Astrocyte of the hippocampus (primary cell): ENCODE results near the gene SKIC8.

Experiments used
- DNase-seq: peaks from one replicate; pipeline ENCODE4 v3.0.0; 2011; ENCODE audit warnings: low read depth, low spot score

Gene SKIC8

DNA sequence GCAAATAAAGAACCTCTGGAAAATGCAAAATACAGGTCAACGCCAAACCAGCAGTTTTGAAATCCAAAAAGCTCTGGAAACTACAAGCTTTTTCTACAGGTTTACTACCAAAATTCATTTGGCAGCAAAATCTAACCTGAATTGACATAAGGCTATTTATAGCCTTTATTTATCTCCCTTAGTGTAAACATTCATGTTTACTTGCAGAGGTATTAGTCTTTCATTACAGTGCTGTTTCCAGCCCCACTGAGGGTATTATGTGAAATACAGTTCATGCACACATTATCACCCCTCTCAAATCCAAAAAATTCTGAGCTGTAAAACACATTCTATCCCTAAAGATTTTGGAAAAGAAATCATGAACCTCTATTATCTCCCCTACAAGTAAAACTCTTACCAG, 7.2 kb downstream of the SKIC8 start:
- no peak for DNase-seq

DNA sequence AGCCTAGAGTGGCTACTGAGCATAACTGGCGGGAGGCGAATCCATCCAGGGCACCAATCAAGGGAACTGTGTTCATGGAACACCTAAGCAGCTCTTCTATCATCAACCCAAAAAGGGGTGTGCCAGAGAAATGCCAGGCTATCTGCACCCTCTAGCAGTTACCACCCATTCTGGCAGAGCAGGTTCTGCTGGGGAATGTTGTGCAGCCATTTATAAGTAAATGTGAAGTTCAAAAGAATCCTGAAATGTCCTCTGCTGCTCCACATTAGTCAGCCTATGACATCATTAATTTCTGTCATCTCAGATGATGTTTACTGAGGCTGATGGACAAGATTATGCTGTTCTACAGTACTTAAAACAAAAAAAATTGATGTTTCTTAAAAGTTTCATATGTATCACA, 7.7 kb downstream of the SKIC8 start:
- DNase-seq: no peak

DNA sequence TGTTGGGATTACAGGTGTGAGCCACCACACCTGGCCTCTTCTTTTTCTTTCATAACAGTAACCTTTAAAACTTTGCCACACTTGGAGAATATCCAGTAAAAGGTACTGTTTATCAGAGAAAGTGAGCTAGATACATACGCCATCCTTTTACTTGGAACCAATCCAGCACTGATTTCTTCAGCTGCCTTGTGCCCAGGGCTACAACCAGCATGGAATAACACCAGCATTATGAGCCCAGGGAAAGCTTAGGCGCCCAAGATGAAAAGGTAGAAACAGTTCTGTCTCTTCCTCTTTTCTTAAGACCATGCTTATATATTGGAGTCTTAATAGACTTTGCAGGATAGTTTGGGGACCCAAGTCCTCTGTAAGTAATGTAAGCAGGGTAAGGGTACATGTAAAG, 8.4 kb downstream of the SKIC8 start:
- DNase-seq: no peak

DNA sequence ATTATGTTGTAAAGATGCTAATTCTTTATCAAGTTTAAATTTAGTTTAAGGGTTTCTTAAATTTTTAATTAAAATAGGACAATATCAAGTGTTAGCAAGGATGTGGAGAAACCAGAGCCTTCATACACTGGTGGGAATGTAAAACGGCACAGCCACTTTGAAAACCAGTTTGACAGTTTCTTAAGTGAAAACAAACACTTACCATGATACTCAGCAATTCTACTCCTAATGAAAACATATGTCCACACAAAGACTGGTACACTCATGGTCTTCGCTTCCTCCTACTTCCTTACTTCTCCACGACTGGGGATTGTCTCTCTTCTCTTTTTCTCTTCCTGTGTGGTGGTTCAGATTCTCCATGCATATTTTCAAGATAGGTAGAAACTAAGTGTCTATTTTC, 9.2 kb downstream of the SKIC8 start:
- DNase-seq: no peak

DNA sequence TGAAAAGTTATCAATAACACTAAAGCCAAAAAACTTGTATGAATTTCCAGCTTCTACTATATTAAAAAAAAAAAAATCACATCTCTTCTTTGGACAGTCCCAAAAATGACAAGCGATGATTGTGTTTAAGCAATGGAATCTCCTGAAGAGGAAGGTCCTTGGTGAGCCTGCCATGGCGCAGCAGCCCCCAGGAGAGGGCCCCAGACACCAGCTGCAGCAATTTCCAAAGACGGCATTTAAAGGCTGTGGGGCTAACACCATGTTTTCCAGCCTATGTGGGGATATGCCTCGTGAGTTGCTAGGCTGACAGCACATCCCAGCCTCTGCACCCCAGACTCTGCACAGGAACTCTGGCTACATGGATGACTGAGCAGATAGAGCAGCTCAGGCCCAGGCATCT, 14.7 kb downstream of the SKIC8 start:
- no peak for DNase-seq

DNA sequence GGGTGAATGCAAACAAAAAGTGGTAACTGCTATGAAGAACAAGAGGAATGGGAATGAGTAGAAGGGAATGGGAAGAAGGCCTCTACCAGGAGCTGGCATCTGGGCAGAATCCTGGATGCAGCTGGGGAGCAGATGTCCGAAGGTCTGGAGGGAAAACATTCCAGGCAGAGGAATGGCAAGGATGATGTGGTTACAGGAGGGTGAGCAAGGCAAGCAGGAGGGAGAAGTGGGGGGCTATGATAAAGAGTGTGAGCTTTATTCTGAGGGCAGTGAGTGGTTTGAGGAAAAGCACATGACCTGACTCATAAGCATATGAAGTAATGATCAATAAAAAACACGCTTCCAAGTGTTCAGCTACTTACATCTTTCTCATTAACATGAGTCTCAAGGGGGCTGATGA, 17.1 kb downstream of the SKIC8 start:
- peak; percentile 45 for DNase-seq

DNA sequence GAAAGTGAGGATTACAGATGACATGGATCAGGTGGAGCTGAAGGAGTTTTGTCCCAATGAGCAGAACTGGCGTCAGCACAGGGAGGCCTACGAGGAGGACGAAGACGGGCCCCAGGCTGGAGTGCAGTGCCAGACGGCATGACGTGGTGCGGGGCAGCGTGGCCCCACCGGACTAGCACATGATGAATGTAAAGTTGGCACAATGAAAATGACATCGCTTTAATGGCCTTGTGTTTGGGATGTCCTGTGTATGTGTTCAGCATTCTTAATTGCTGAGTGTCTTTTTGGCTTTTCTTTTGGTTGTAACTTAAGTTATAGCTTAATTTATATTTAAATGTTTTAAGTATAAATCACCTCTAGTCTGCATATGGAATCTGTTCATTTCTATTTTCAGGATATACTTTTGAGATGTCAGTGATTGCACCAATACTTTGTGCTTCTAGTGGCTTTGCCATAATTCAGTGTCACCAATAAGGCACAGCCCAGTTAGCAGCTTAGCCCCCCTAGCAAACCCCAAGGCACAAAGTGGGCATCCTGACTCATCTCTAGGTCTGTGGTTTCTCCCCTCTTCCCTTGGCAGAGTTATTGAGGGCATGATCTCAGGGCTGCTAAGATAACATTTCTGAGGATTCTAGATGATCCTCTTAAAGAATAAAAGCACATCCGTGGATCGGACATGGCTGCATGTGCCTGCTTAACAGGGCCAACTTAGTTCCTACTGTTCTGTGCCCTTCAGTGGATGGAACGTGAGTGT, 18.9 kb downstream of the SKIC8 start:
- DNase-seq: no peak

DNA sequence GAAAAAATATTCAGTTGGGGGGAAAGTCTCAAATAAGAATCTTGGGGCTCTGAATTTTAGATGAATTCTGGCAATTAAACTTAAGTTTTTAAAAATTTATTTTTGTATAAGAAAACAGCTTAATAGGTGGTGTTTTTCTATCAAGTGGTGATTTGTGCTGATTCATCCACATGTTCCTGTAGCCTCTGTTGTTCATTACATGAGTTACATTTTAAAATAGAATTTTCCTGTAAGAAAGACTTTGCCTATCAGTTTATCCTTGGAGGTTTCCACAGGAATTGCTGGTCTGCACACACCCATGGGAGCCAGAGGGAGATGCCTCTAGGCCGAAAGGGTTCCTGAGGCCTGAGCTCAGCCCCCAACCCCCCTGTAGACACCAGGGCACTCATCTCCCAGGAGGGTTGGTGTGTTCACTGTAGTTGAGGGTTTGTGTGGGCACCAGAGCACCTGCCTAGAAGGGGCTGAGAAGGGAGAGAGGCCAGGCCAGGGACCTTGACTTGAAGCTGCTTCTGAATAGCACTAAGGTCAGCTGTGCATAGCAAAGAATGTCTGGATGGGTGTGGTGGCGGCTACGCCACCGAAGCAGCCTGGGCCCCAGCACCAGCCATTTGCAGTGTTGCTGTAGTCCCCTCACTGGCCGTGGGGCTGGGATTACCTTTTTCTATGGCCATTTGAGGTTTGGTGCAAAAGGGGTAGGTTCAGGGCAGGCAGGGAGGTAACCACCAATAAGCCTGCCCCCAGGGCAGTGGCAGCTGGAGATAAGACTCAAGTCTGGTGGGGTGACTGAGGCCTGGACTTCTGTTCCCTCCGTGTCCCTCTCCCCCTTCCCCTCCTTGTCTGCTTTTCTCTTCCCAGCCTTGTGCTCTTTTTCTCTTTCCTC, 23.1 kb downstream of the SKIC8 start:
- no peak for DNase-seq

DNA sequence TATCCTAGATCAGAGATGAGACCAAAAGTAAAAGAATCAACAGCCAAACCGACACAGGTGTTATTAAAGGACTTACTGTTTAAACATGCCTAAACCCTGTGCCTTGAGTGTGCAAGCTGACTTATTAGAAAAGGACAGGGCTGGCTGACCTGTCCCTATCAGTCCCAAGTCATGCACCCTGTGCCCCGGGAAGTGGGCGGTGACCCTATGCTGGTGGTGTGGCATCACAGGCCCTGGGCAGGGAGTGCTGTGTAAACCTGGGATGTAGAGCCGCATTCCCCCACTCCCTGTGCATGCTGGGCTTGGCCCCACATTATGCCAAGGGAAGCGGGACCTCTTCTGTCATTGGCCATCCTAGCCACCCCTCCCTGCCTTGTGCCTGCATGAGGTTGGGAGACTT, 24.4 kb downstream of the SKIC8 start:
- no peak for DNase-seq

DNA sequence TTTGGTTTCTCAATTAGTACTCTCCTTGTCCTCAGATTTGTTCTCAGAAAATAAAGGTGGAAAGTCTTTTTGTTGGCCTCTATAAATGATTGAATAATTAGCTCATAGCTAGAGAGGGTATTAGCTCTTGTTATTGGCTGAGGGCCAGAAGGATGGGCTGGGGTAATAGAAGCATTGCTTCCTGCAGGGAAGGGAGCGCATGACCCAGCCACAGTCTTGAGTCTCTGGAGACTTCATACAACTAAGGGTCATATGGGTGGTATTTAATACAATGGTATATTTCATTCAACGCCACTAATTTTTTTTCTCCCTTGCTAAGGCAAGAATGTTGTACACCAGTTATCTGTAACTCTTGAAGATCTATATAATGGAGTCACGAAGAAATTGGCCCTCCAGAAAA, 26.6 kb downstream of the SKIC8 start:
- no peak for DNase-seq

DNA sequence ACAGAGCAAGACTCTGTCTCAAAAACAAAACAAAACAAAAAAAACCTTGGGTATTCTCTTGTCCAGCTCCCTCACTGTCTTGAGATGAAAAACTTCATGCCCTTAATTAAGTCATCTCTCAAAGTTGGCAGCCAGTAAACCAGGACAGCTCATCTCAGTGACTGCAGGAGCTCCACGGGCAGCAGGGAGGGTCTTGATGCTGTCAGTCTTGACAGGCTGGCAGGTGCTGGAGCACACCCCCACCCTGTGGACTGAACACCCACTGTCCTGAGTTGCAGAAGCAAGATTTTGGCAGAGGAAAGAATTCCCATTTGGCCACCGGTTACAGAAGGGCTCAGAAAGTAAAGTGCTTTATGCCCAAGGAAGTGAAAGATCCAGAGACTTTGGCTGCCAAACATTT, 27.1 kb downstream of the SKIC8 start:
- no peak for DNase-seq

DNA sequence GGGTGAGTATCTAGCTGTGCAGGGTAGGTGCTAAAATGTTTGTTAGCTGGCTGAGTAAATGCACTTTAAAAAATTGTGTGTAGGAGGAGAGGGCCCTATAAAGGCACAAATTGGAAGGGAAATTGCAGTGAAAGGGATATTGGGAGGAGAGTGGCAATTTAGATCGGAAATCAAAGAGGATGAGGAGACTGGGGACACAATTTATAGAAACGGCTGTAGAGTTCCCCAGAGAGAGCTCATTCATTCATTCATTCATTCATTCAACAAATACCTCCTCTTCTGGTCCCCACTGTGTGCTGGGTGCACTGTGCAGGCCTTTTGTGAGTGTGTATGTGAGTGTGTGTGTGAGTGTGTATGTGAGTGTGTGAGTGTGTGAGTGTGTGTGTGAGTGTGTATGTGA, 32.6 kb downstream of the SKIC8 start:
- DNase-seq: no peak

DNA sequence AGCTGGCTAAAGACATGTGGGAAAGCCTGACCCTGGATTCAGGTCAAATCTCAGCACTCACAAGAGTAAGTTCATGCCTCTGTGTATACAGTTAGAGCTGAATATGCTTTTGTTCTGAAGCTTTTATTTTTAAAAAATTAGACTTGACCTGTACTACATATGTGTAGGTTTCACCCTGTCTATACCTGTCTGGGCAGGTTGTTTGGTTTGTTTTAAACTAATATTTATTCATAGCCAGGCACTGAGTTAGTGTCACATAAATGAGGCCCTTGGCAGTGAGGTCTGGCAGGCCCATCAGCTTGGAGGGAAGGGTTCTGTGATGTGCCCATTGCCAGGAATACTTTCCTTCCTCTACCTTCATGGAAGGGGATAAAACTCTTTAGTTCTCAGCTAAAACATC, 33.2 kb downstream of the SKIC8 start:
- DNase-seq: no peak

DNA sequence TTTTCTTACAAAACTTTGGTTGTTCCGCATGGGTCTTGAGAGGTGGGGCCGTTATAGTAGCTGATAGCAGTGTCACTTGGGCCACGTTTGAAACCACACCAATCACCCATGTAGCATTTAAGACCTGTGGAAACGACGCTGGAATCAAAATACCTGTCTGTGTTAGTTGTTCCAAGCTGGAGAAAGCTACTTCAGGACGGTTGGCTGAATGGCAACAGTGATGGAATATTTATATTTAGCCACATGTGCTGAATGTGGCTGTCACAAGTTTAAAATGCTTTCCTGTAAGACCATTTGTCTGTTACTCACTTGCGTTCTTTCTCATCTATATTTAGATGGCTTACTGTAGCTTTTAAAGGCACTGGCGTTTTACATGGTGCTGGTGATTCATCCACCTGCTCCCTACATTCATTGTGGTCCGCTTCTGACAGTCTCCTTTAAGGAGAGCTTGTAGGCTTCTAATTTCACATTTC, 33.6 kb downstream of the SKIC8 start:
- peak; percentile 46 for DNase-seq

DNA sequence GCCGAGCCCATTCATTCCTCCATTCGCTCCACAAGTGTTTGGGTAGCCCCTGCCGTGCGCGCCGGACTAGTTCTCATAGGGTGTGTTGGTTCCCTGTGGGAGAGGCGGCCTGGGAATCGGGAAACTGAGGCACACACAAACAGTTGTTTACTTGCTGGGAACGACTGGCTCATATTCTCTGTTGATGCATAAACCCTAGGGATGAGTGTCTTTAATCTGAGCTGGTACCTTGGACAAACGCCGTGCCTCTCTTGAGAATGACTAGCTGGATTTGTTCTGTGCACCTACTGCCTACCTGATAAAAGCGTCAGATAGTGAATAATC, 34.3 kb downstream of the SKIC8 start:
- DNase-seq: no peak

DNA sequence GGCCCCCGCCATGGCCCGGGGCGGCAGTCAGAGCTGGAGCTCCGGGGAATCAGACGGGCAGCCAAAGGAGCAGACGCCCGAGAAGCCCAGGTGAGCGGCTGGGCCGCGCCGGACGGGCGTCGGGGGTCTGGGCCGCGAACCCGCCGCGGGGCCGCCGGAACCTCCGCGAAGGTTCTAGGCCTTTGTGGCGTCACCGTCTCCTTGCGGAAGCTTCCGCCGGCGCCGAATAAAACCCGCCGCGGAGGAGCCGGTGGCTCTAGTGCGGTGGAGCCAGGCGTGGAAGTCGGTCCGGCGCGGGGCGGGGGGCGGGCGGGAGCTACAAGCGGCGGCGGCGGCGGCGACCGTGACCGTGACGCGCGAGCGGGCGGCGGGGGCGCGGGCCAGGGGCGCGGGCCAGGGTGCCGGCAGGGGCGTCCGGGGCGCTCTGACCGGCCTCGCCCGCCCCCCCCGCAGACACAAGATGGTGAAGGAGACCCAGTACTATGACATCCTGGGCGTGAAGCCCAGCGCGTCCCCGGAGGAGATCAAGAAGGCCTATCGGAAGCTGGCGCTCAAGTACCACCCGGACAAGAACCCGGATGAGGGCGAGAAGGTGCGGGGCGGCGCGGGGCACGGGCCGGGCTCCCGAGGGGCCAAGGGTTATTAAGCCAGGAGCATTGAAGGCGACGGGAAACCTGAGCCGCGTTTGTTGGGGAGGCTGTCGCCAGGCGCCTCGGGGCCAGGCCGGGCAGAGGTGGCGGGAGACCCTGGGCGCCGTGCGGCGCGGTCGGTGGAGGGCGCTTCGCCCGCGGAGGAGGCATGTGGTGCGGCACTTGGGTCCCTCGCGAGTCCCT, 34.9 kb downstream of the SKIC8 start, which contains the start of gene DNAJA4:
Gene DNAJA4 (plus strand): TSS at position 259 of the 833 bp plus-strand sequence. CDS start 202 bp downstream, at position 461.
- DNase-seq: peak; percentile 61

DNA sequence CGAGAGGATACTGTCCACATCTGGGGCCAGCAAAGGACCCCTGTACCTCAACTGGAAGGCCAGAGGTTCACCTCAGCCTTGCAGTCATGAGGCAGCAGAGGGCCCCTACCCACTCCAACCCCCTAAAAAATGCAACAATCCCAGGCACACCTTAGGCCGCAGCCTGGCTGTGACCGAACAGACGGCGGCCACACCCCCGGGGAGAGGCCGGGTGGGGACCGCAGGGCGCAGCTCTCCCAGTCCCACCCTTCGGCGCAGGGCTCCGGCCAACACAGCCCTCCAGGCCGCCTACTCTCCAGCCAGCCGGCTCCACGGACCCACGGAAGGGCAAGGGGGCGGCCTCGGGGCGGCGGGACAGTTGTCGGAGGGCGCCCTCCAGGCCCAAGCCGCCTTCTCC, 35.5 kb downstream of the SKIC8 start:
- no peak for DNase-seq

DNA sequence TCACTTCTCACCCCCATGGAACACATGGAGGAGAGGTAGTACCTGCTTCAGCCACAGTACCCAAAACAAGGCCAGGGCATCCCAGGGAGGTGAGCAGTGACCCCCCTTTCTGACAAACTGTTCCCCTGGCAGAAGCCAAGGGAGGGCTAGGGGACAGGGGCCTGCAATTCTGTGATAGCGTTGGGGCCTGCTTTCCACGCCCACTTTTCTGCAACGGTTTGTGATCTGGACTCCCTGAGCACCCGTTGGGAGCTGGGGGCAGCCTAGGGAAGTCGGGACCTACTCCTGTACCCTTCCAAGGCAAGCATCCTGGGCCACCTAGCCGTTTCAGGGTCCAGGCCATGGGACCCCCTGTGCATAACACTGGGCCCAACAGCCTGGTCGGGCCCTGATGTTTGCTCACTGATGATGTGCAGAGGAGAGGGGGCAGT, 36.0 kb downstream of the SKIC8 start:
- DNase-seq: no peak

DNA sequence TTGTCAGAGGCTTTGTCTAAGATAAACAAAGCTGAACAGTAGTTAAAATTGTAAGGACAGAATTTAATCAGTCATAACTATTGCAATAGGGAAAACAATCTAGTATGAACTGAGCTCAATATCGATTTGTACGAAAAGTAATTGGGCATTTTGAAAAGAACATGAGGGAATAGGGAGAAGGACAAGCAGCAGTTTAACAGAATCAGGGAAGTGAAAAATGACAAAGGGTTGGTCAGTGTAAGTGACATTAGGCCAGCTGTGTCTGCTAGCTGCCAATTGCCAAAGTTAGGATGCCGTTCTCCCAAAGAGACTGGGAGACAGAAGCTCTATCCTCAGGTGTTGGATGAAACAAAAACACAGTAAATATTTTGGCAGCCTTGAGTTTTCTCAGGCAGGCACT, 38.3 kb downstream of the SKIC8 start:
- DNase-seq: no peak

DNA sequence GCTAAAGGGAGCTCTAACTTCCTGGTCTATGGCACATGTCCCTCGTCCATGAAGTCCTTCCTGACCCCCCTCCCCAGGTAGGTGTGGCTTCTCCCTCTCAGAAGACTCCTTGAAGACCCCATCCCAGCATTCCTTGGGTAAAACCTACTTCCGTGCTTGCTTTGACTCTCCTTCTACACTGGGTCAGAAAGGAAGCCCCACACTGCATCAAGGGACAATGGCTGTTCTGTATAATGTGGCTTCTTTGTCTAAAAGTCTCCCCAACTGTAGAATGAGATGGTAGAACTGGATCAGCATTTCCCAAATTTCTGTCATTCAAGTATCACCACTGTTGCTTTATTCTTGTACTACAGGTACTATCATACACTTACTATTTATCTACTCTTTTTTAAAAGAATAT, 38.9 kb downstream of the SKIC8 start:
- DNase-seq: no peak

DNA sequence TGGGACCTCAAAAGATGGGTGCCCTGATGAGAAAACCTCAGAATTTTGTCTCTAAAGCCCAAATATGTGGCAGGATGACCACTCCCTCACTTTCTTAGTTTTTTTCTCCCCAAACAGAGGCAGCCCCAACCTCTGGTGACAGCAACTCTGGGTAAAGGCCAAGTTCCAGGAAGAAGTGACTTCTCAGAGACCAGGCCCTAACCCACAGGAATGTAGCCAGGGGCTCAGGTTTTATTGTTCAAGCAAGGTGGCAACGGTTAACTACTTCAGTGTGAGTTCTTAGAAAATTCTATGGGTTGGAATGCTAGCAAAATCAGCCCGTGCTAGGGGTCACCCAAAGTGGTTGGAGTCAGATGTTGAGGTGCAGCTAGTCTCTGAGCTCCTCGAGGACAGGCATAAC, 40.2 kb downstream of the SKIC8 start:
- DNase-seq: peak; percentile 63

DNA sequence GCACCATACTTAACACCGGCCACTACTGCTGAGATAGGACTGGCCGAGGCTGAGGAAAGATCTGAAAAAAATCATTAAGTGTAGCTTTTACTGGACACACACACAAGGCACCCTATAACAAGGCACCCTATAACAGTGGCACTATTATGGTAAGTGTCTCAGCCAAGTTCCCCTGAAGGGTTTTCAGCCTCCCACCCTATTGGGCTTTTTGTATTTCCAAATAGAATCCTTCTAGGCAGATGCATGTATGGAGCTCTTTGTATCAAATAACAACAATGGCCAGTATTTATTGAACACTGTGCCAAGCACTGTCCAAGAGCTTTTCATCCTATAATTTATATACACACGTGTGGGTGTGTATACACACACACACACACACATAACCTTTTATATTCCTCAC, 41.7 kb downstream of the SKIC8 start:
- no peak for DNase-seq
